CMK (cell line): Measurements from ENCODE around the gene SLC2A6.

ENCODE experiments used
- DNase-seq: peaks from one replicate; pipeline ENCODE4 v3.0.0-alpha.2; 2010; ENCODE audit warnings: low read depth

SLC2A6 gene

GRCh38 chr9:133496861-133497842 is 18.3 kb upstream of the SLC2A6 start:
- no peak for DNase-seq

GRCh38 chr9:133495327-133496293 is 16.7 kb upstream of the SLC2A6 start:
- no peak for DNase-seq

- no peak for DNase-seq
These were observed 15.9 kb upstream of the SLC2A6 start for GRCh38 chr9:133494636-133495326.

GRCh38 chr9:133493845-133494540 is 15.1 kb upstream of the SLC2A6 start:
- DNase-seq: no peak

- DNase-seq: no peak
These were observed 14.5 kb upstream of the SLC2A6 start for GRCh38 chr9:133493428-133493827.

GRCh38 chr9:133492061-133493021 is 13.4 kb upstream of the SLC2A6 start:
- no peak for DNase-seq

GRCh38 chr9:133491656-133491925 is 12.7 kb upstream of the SLC2A6 start:
- DNase-seq: no peak

- DNase-seq: no peak
These were observed 12.2 kb upstream of the SLC2A6 start for GRCh38 chr9:133490865-133491655.

GRCh38 chr9:133490201-133490681 is 11.3 kb upstream of the SLC2A6 start:
- DNase-seq: no peak

- no peak for DNase-seq
These were observed 10.6 kb upstream of the SLC2A6 start for GRCh38 chr9:133489253-133490190.

- no peak for DNase-seq
These were observed 9.9 kb upstream of the SLC2A6 start for GRCh38 chr9:133488686-133489252.

- DNase-seq: no peak
These were observed 8.4 kb upstream of the SLC2A6 start for GRCh38 chr9:133487331-133487725.

- DNase-seq: no peak
These were observed 6.8 kb upstream of the SLC2A6 start for GRCh38 chr9:133485531-133486260.

GRCh38 chr9:133484671-133485437 is 6.0 kb upstream of the SLC2A6 start:
- DNase-seq: no peak

- DNase-seq: no peak
These were observed 4.7 kb upstream of the SLC2A6 start for GRCh38 chr9:133483611-133484010.
